GM19328 (cell line): ENCODE results near the gene MESP1.

Experiments used
- ATAC-seq: cut with Tn5 transposase; IDR thresholded peaks from one replicate; pipeline ENCODE4 v1.9.1; 2021; ENCODE audit warnings: mild to moderate bottlenecking, moderate library complexity; ENCODE audit not compliant: unreplicated experiment

Gene MESP1

DNA sequence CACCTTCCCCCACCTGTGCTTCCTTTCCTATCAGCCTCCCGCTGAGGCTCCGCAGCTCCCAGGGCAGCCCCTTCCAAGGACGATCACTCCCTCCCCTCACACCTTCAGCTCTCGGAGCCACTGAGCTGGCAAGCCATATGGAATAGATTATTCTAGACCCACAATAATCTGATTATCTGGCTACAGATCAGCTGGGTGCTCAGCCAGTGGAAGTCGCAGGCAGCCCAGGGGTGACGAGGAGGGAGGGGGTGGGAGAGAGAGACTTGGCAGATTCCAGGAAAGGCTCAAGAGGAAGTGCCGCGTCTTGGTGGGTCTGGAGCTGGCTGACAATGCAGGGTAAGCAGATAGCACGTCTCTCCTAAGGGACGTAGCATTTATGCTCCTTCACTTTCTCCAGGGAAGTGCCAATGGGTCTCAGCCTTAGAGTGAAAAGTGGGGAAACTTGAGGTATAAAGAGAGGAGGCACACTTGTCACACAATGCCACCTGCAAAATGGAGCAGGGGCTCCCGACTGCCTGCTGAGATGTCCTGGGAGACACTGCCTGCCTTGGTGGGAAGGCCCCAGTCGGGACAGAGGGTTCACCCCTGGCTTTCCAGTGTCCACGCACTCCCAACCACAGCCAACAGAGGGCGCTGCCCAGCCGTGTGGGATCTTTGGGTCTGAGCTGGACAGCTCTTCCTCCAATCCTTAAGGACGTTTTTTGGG is 9.4 kb upstream of the MESP1 start:
- ATAC-seq = no peak

DNA sequence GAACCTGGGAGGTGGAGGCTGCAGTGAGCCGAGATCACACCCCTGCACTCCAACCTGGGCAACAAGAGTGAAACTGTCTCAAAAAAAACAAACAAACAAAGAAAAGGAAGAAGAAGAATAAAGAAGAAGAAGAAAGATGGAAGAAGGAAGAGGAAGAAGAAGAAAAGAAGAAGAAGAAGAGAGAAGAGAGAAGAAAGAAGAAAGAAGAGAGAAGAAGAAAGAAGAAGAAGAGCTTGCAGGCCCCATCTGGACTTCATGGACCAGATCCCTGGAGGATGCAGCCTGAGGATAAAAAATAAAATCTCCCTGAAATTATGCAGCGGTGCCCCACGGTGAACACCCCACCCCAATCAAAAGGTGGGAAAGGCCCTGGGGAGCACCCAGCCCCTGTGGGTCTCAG is 8.8 kb upstream of the MESP1 start:
- no peak for ATAC-seq

GRCh38 chr15:89758981-89759380 is 7.9 kb upstream of the MESP1 start:
- no peak for ATAC-seq

GRCh38 chr15:89758283-89758682 is 7.2 kb upstream of the MESP1 start:
- no peak for ATAC-seq

GRCh38 chr15:89756897-89757296 is 5.8 kb upstream of the MESP1 start:
- no peak for ATAC-seq

GRCh38 chr15:89755701-89756100 is 4.7 kb upstream of the MESP1 start:
- ATAC-seq = no peak

GRCh38 chr15:89754361-89755154 is 3.5 kb upstream of the MESP1 start:
- ATAC-seq = no peak

GRCh38 chr15:89753855-89754254 is 2.8 kb upstream of the MESP1 start:
- no peak for ATAC-seq

GRCh38 chr15:89751748-89752147 is 699 bp upstream of the MESP1 start:
- ATAC-seq = no peak

- ATAC-seq = no peak
These were observed 994 bp downstream of the MESP1 start for GRCh38 chr15:89749951-89750559.

DNA sequence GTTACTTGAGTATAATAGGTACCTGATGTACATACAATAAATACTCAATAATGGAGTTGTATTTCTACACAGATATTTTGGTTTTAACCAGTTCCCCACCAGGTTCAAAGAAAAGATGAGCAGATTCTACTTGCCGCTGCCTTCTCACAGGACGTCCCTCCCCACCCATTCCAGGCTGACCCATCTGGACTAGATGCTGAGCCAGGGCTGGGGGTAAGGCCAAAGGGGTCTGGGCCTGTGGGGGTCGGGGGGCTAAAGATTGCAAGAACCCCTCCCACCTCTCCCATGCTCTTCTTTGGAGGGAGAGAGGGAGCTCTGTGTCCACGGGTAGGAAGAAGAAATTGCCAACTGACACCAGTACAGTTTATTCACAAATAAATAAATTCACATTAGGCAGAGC is 1.5 kb downstream of the MESP1 start:
- no peak for ATAC-seq

DNA sequence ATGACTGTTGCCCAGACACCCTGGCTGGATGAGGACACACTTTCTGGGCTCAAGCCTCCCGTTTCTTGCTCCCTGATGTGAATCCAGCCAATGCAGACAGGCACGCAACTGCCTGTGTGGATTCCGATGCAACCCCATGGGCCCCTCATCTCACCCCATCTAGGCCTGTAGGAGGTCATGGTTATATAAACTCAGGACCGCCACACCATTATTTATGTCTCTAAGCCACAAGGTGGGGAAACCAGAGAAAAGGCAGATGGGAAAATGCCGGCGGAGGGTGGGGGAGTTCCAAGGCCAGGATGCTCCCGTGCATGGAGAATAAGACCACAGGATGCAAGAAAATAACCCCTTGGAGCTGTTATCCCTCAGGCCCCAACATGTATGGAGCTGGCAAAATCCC is 2.0 kb downstream of the MESP1 start:
- ATAC-seq = no peak

DNA sequence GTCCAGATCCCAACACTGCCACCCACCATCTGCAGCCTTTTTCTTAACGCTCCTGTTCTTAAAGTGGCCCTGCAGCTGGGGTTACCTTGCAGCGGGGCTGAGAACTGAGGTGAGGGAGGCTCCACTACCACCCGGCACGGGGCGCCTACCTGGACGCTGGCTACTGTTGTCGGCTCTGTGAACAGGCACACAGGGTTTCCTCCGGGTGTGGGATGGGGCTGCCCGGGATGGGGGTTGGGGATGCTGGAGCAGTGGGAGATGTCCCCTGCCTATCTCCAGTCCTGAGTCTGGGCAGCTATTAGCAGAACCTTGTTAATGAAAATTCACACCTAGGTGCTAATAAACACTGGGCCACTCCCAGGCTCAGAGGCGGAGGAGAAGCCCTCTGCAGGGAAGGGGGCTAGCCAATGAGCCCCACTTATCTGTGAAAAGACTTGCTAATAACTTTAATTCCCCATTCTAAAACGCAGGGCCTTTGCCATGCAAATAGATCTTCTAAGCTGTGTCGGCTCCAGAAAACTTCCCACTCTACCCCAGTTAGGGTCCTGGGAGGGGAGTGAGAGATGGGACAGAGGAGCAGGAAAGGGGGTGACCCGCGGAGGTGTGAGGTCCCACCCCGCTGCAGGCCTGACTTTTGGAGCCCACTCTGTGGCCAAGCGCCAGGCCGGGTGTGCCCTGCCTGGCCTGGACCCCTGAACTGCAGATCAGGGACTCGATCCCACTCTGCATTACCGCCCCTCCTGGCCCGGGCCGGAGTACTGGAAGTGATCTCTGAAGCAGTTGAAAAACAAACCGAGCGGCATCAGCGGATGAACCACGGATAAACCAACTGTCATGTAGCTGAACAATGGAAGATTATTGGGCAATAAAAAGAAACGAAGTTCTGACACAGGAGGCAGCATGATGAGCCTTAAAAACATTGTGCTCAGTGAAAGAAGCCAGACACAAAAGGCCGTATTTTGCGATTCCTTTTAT is 3.1 kb downstream of the MESP1 start:
- ATAC-seq = no peak

- no peak for ATAC-seq
These were observed 4.7 kb downstream of the MESP1 start for GRCh38 chr15:89746386-89746780.

DNA sequence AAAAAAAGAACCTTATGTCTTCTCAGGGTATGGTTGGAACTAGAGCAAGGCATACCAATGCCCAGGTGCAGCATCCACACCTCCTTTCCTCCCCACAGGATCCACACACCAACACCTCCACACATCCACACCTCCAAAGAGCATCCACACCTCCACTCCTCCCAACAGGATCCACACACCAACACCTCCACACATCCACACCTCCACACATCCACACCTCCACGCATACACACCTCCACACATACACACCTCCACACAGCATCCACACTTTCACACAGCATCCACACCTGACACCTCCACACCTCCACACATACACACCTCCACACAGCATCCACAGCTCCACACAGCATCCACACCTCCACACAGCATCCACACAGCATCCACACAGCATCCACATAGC is 5.3 kb downstream of the MESP1 start:
- no peak for ATAC-seq

GRCh38 chr15:89745131-89745530 is 5.9 kb downstream of the MESP1 start:
- no peak for ATAC-seq

- ATAC-seq = no peak
These were observed 7.5 kb downstream of the MESP1 start for GRCh38 chr15:89743594-89743993.

GRCh38 chr15:89743011-89743410 is 8.0 kb downstream of the MESP1 start:
- ATAC-seq = no peak

- ATAC-seq = no peak
These were observed 10.9 kb downstream of the MESP1 start for GRCh38 chr15:89740137-89740536.

GRCh38 chr15:89735773-89736172 is 15.3 kb downstream of the MESP1 start:
- ATAC-seq = no peak
